OCI-LY7 (cell line): ENCODE measurements around the gene CCNI. TPM values are rescaled to one million over a fixed set of nuclear protein-coding genes. Genes with fewer than 3 reads are reported as not detected.

Experiments
- BruUV-seq: library from RNA; stranded (reverse); fragments of 400-500 nt; replicated peaks from 2 replicates; lab custom pipeline; 2021; lab: Mats Ljungman, UMichigan
- CTCF ChIA-PET: fragments of 300-600 bp; sonication (Branson Sonifier 250); formaldehyde crosslinking; loops from one replicate; lab custom pipeline; 2022; ENCODE audit warnings: antibody characterized with exemption; ENCODE audit not compliant: unreplicated experiment; lab: Charles Lee
- POLR2A ChIA-PET: fragments of 300-600 bp; sonication (Branson Sonifier 250); formaldehyde crosslinking; loops from one replicate; lab custom pipeline; 2022; ENCODE audit warnings: antibody characterized with exemption; lab: Charles Lee
- DNase-seq: peaks from one replicate; pipeline ENCODE4 v3.0.0-alpha.2; 2015; ENCODE audit warnings: low spot score
- H2AFZ ChIP-seq: fragments of 200-600 bp; sonication (generic), shearing (Covaris generic); 2 replicates; pipeline ENCODE4 v1.6.1; 2014; ENCODE audit warnings: mild to moderate bottlenecking, antibody characterized with exemption, low read length, moderate library complexity
- H3K27ac ChIP-seq: fragments of 200-600 bp; sonication (generic); 2 replicates; pipeline ENCODE4 v1.5.1; 2014; ENCODE audit warnings: mixed run types, low read depth, mild to moderate bottlenecking, moderate library complexity, low read length, inconsistent platforms; ENCODE audit not compliant: poor library complexity, severe bottlenecking
- H3K36me3 ChIP-seq: fragments of 200-600 bp; sonication (generic); 2 replicates; pipeline ENCODE4 v1.6.1; 2014; ENCODE audit warnings: mild to moderate bottlenecking, antibody characterized with exemption, low read length, moderate library complexity, mixed read lengths; ENCODE audit not compliant: insufficient read depth
- H3K4me1 ChIP-seq: fragments of 200-600 bp; sonication (generic); 2 replicates; pipeline ENCODE4 v1.5.1; 2014; ENCODE audit warnings: mild to moderate bottlenecking, low read length; ENCODE audit not compliant: insufficient read depth, poor library complexity, severe bottlenecking
- H3K4me2 ChIP-seq: fragments of 200-600 bp; sonication (generic); 2 replicates; pipeline ENCODE4 v1.6.1; 2014; ENCODE audit warnings: mild to moderate bottlenecking, low read length
- H3K4me3 ChIP-seq: fragments of 200-600 bp; sonication (generic); 2 replicates; pipeline ENCODE4 v1.5.1; 2014; ENCODE audit warnings: mild to moderate bottlenecking, low read depth, low read length; ENCODE audit not compliant: poor library complexity, severe bottlenecking
- H3K79me2 ChIP-seq: fragments of 200-600 bp; sonication (generic); 2 replicates; pipeline ENCODE4 v1.6.1; 2016; ENCODE audit warnings: low read depth, mild to moderate bottlenecking, low read length, moderate library complexity, mixed read lengths; ENCODE audit not compliant: insufficient read depth
- H3K9me2 ChIP-seq: fragments of 200-600 bp; sonication (generic); 2 replicates; pipeline ENCODE4 v1.6.1; 2016; ENCODE audit warnings: mild to moderate bottlenecking, low read length, mixed read lengths; ENCODE audit not compliant: insufficient read depth
- H3K9me3 ChIP-seq: fragments of 200-600 bp; sonication (generic); 2 replicates; pipeline ENCODE4 v1.6.1; 2014; ENCODE audit warnings: mild to moderate bottlenecking, mixed run types, low read length, mixed read lengths
- H4K20me1 ChIP-seq: fragments of 200-600 bp; sonication (generic); 2 replicates; pipeline ENCODE4 v1.6.1; 2014; ENCODE audit warnings: mild to moderate bottlenecking, antibody characterized with exemption, low read length, moderate library complexity, mixed read lengths; ENCODE audit not compliant: insufficient read depth
- EZH2phosphoT487 ChIP-seq: fragments of 200-600 bp; sonication (generic); IDR thresholded peaks from 2 replicates; pipeline ENCODE4 v1.6.1; 2018; ENCODE audit warnings: low read depth, borderline replicate concordance, mild to moderate bottlenecking, mixed run types, antibody characterized with exemption, low read length, moderate library complexity, mixed read lengths
- intact Hi-C: fragments of 100-400 bp; cut with micrococcal nuclease; formaldehyde crosslinking; loops from one replicate; pipeline ENCODE4 v1.10.0; 2022; ENCODE audit not compliant: unreplicated experiment
- total RNA-seq, 2 experiments: library from RNA; depleted of rRNA in 1 of 2; stranded (reverse); fragments of >200 nt in 1 of 2; shearing (Covaris generic) in 1 of 2; gene quantifications; 2 replicates each; pipeline ENCODE4 v1.2.3, GENCODE V29; 2014 to 2022
- TF ChIP-seq, protein P1 (sequence below): fragments of 200-600 bp; sonication (generic); conservative IDR thresholded peaks from 2 replicates; pipeline ENCODE4 v1.5.1; 2014; ENCODE audit warnings: mild to moderate bottlenecking, antibody characterized with exemption, low read length, moderate library complexity, mixed read lengths

CCNI gene
- total RNA-seq, 2 experiments from 2014 or later, result 105 to 293 TPM

DNA sequence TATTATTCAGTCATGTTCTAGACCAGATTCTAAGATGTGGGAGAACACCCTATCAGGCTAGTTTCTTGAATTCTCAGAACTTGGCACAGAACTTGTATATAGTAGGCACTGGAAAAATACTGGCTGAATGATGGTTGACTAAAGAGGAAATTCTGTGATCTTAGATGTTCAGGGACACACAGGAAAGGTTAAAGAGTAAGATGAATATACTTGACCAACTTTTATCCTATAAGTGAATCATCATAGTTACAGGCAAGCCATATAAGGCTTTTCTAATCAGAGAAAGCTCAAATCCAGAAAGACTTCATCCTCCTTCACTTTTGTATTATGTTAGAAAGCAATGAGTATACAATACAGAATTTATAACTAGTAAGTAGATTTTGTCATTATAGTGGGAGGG, 72.4 kb downstream of the CCNI start:
- intact Hi-C loops, result no loop called here
- H4K20me1 ChIP-seq, result no peaks in the 10 kb centered on the region
- POLR2A ChIA-PET, result no interaction called here
- H3K4me3 ChIP-seq, result no peak overlapping the region
- H3K36me3 ChIP-seq, result no peaks in the 10 kb centered on the region
- H3K79me2 ChIP-seq, result no peaks in the 10 kb centered on the region
- no peak overlapping the region for H3K27ac ChIP-seq
- no TSS peak for BruUV-seq
- CTCF ChIA-PET, result no interaction called here
- DNase-seq, result no peak
- peaks cover 6% of the 10 kb centered on the region for H3K4me1 ChIP-seq
- no peak overlapping the region for H2AFZ ChIP-seq
- TF ChIP-seq EZH2phosphoT487, result no peak
- TF ChIP-seq, protein P1, sequence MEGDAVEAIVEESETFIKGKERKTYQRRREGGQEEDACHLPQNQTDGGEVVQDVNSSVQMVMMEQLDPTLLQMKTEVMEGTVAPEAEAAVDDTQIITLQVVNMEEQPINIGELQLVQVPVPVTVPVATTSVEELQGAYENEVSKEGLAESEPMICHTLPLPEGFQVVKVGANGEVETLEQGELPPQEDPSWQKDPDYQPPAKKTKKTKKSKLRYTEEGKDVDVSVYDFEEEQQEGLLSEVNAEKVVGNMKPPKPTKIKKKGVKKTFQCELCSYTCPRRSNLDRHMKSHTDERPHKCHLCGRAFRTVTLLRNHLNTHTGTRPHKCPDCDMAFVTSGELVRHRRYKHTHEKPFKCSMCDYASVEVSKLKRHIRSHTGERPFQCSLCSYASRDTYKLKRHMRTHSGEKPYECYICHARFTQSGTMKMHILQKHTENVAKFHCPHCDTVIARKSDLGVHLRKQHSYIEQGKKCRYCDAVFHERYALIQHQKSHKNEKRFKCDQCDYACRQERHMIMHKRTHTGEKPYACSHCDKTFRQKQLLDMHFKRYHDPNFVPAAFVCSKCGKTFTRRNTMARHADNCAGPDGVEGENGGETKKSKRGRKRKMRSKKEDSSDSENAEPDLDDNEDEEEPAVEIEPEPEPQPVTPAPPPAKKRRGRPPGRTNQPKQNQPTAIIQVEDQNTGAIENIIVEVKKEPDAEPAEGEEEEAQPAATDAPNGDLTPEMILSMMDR, result no peak
- no peaks in the 10 kb centered on the region for H3K9me3 ChIP-seq
- H3K9me2 ChIP-seq, result no peaks in the 10 kb centered on the region
- H3K4me2 ChIP-seq, result no peak overlapping the region

DNA sequence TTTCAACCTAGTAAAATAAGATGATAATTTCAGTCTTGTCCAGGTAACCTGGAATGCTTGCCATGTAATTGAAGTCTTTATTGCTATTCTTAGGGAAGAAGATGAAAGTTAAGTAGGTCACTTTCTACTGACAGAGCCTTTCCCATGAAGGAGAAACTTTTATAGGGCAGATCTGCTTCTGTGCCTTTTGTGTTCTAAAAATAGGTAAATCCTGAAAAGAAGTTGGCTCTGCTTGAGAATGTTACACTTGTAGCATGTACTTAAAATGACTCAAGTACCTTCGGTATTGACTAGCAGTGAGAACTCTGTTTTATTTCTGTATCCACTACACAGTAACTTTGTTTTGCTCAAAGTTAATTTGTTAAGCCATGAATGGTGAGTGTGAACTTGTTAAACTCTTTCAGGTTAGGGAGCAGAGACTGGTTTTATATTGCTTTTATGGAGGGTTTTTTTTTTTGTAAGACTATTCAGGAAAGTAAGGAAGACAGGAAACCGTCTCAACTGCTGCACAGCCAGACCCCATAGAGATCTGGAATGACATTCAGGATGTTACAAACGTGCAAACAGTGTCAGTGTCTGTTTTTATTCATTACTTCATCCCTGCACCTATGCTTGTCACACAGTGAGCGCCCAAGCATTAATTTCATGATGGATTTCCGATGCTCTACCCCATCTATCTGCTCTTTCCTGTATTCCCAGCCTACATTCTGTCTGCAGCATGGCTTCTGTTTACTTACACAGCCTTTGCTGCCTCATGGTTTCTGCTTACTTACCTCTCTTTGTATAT, 73.3 kb downstream of the CCNI start:
- Histone ChIP-seq H3K9me2 (no peaks in the 10 kb centered on the region), H2AFZ (no peak overlapping the region), H3K79me2 (no peaks in the 10 kb centered on the region), H3K4me1 (no peaks in the 10 kb centered on the region), H3K4me2 (no peak overlapping the region), H3K9me3 (no peaks in the 10 kb centered on the region), H4K20me1 (no peaks in the 10 kb centered on the region), H3K27ac (no peak overlapping the region), H3K36me3 (no peaks in the 10 kb centered on the region), H3K4me3 (no peak overlapping the region)
- POLR2A ChIA-PET, result interaction anchor here (0.6 kb wide), 1 partner anchor 51 kb away, joined by 4 read pairs; no protein-coding TSS in a partner anchor
- CTCF ChIA-PET, result no interaction called here
- TF ChIP-seq, protein P1, result no peak
- TF ChIP-seq EZH2phosphoT487, result no peak
- no peak for DNase-seq
- intact Hi-C loops, result no loop called here
- BruUV-seq, result no TSS peak

DNA sequence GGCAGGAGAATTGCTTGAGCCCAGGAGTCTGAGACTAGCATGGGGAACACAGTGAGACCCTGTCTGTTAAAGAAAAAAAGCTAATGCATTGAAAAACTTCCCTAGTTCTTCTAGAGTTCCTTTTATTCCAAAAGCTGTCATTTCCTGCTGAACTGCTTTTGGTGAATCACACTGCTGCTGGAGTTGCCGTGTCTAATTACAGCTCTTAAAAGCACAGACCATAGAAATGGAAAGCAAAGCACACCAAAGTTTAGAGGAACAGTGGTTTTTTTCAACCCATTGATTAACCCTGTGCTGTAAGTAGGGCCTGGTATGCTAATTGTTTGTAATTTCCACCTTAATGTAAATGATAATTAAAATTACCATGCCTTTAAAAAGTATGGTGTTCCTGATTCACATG, 73.9 kb downstream of the CCNI start:
- no peak overlapping the region for H2AFZ ChIP-seq
- H3K4me3 ChIP-seq, result no peak overlapping the region
- ChIA-PET CTCF (no interaction called here), POLR2A (no interaction called here)
- H4K20me1 ChIP-seq, result no peaks in the 10 kb centered on the region
- no peaks in the 10 kb centered on the region for H3K9me2 ChIP-seq
- TF ChIP-seq EZH2phosphoT487, result no peak
- TF ChIP-seq, protein P1, result no peak
- no peak overlapping the region for H3K4me2 ChIP-seq
- H3K27ac ChIP-seq, result no peak overlapping the region
- H3K36me3 ChIP-seq, result no peaks in the 10 kb centered on the region
- intact Hi-C loops, result no loop called here
- H3K79me2 ChIP-seq, result no peaks in the 10 kb centered on the region
- no peaks in the 10 kb centered on the region for H3K9me3 ChIP-seq
- no peak for DNase-seq
- H3K4me1 ChIP-seq, result no peaks in the 10 kb centered on the region
- BruUV-seq, result no TSS peak
